Panc1 (cell line): ENCODE data around the gene MAFB. TPM values are rescaled to one million over a fixed set of nuclear protein-coding genes. Genes with fewer than 3 reads are reported as not detected.

ENCODE experiments used
- ATAC-seq: fragments of 200-7000 bp; cut with Tn5 transposase; 2 replicates; pipeline ENCODE4 v1.9.1; 2020; ENCODE audit warnings: mild to moderate bottlenecking, moderate library complexity
- BruUV-seq: library from RNA; stranded (reverse); fragments of 400-500 nt; replicated peaks from 2 replicates; lab custom pipeline; 2021; lab: Mats Ljungman, UMichigan
- CTCF ChIA-PET: fragments of 300-600 bp; sonication (Branson Sonifier 250); formaldehyde crosslinking; loops from one replicate; lab custom pipeline; 2022; ENCODE audit warnings: antibody characterized with exemption; lab: Charles Lee
- POLR2A ChIA-PET: fragments of 300-600 bp; sonication (Branson Sonifier 250); formaldehyde crosslinking; loops from one replicate; lab custom pipeline; 2022; ENCODE audit warnings: antibody characterized with exemption; lab: Charles Lee
- DNase-seq: peaks from one replicate; pipeline ENCODE4 v3.0.0-alpha.2; 2010; ENCODE audit warnings: low read depth, low spot score
- H3K27ac ChIP-seq: 2 replicates; pipeline ENCODE4 v1.5.1; 2011; ENCODE audit warnings: mild to moderate bottlenecking, low read length, inconsistent platforms
- H3K27me3 ChIP-seq: fragments of 200-500 bp; sonication (Bioruptor generic); 2 replicates; pipeline ENCODE4 v1.6.0; 2014; ENCODE audit warnings: low read length, inconsistent platforms; ENCODE audit not compliant: control insufficient read depth, insufficient read depth
- H3K36me3 ChIP-seq: fragments of 200-500 bp; sonication (Bioruptor generic); 2 replicates; pipeline ENCODE4 v1.5.1; 2014; ENCODE audit warnings: inconsistent platforms, mild to moderate bottlenecking, low read length, moderate library complexity; ENCODE audit not compliant: control insufficient read depth, insufficient read depth
- H3K4me1 ChIP-seq: 2 replicates; pipeline ENCODE4 v1.5.1; 2011; ENCODE audit warnings: inconsistent platforms, mild to moderate bottlenecking, low read length, moderate library complexity; ENCODE audit not compliant: control insufficient read depth, insufficient read depth
- H3K4me3 ChIP-seq, 2 experiments: 2 replicates each; pipeline ENCODE4 v1.5.1; 2011 to 2012; ENCODE audit warnings: low read depth in 2 of 2, low read length in 2 of 2, mild to moderate bottlenecking in 2 of 2, inconsistent platforms in 1 of 2, moderate library complexity in 1 of 2
- H3K9me3 ChIP-seq: fragments of 200-500 bp; sonication (Bioruptor generic); 2 replicates; pipeline ENCODE4 v1.5.1; 2014; ENCODE audit warnings: low read depth, mild to moderate bottlenecking, inconsistent platforms, low read length, moderate library complexity; ENCODE audit not compliant: control insufficient read depth, insufficient read depth
- CTCF ChIP-seq: fragments of 450-650 bp; IDR thresholded peaks from 2 replicates; pipeline ENCODE4 v1.5.1; 2017; ENCODE audit warnings: mild to moderate bottlenecking
- POLR2AphosphoS5 ChIP-seq: IDR thresholded peaks from 2 replicates; pipeline ENCODE4 v1.6.1; 2012; ENCODE audit warnings: mild to moderate bottlenecking, low read depth, low read length, moderate library complexity
- REST ChIP-seq, 2 experiments: IDR thresholded peaks; 2 replicates each; pipeline ENCODE4 v1.6.1; 2011 to 2012; ENCODE audit warnings: low read depth in 2 of 2, control low read depth in 1 of 2, low read length in 1 of 2, mild to moderate bottlenecking in 1 of 2, moderate library complexity in 1 of 2; ENCODE audit not compliant: insufficient read depth in 1 of 2
- SIN3A ChIP-seq: IDR thresholded peaks from 2 replicates; pipeline ENCODE4 v1.6.1; 2012; ENCODE audit warnings: low read depth, mild to moderate bottlenecking, low read length, moderate library complexity, borderline replicate concordance; ENCODE audit not compliant: insufficient read depth
- TCF7L2 ChIP-seq: IDR thresholded peaks from 2 replicates; pipeline ENCODE4 v1.6.1; 2011; ENCODE audit warnings: mild to moderate bottlenecking, low read depth, low read length, inconsistent platforms
- in situ Hi-C: cut with HindIII; loops from 2 replicates; pipeline ENCODE4 v1.10.0; 2016; ENCODE audit warnings: low sequenced_read_pairs, low pct_unique_long_range_greater_than_20kb
- intact Hi-C: fragments of 100-400 bp; cut with micrococcal nuclease; formaldehyde crosslinking; loops from one replicate; pipeline ENCODE4 v1.10.0; 2022; ENCODE audit not compliant: unreplicated experiment
- total RNA-seq: library from RNA; stranded (reverse); gene quantifications from one replicate; pipeline ENCODE4 v1.2.1, GENCODE V29; 2021; ENCODE audit not compliant: unreplicated experiment

The MAFB gene
- total RNA-seq, 1 experiment from 2014 or later = 0.28 TPM

- no peaks in the 10 kb centered on the region for H3K9me3 ChIP-seq
- H3K4me3 ChIP-seq = no peak overlapping the region
- H3K27ac ChIP-seq = no peak overlapping the region
- H3K4me1 ChIP-seq = no peaks in the 10 kb centered on the region
- POLR2A ChIA-PET = no interaction called here
- intact Hi-C loops = no loop called here
- H3K27me3 ChIP-seq = peaks cover 6% of the 10 kb centered on the region; the same call in 1 of the 2 replicates
- TF ChIP-seq SIN3A (no peak), CTCF (no peak), TCF7L2 (no peak), REST (IDR thresholded peaks at IDR 0.05; ENCODE audit: insufficient read depth in 1 of 2, low read depth in 2 of 2, low read length in 1 of 2) (no peak), POLR2AphosphoS5 (no peak)
- in situ Hi-C loops = no loop called here
- ATAC-seq = no peak
- CTCF ChIA-PET = no interaction called here
- no peak for DNase-seq
- BruUV-seq = no TSS peak
- no peaks in the 10 kb centered on the region for H3K36me3 ChIP-seq
These were observed 15.6 kb downstream of the MAFB start for GRCh38 chr20:40673442-40673841.

DNA sequence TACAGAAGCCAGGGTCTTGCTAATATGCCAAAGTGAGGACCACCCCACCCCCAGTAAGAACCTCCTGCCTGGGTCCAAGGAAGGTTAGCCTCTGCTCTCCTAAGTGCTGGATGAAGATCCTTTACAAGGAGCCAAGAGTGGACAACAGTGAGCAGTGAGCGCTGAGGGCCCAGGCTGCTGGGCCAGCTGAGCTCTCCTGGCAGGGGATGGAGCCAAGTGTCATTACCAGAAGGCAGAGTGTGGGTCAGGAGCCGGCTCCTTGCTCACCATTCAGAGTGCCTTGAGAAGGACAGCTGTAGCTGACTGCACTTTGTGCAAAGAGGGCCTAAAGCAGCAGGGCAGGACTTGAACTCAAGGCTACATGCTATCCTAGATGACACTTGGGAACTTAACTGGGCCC is 16.9 kb downstream of the MAFB start:
- POLR2A ChIA-PET = no interaction called here

More for the DNA sequence above, 16.9 kb downstream of the MAFB start:
- no peak for DNase-seq
- in situ Hi-C loops (no loop called here), intact Hi-C loops (no loop called here)
- no TSS peak for BruUV-seq
- no peak for ATAC-seq
- no peaks in the 10 kb centered on the region for H3K36me3 ChIP-seq
- H3K27me3 ChIP-seq = peaks cover 6% of the 10 kb centered on the region; the same call in 1 of the 2 replicates
- TF ChIP-seq CTCF (no peak), POLR2AphosphoS5 (no peak), SIN3A (no peak), TCF7L2 (no peak), REST (IDR thresholded peaks at IDR 0.05; ENCODE audit: insufficient read depth in 1 of 2, low read depth in 2 of 2, low read length in 1 of 2) (no peak)
- no peak overlapping the region for H3K27ac ChIP-seq
- no peak overlapping the region for H3K4me3 ChIP-seq
- H3K9me3 ChIP-seq = no peaks in the 10 kb centered on the region
- CTCF ChIA-PET = no interaction called here
- no peaks in the 10 kb centered on the region for H3K4me1 ChIP-seq
